B cell (primary cell): ENCODE results near the gene COA5. TPM values are rescaled to one million over a fixed set of nuclear protein-coding genes. Genes with fewer than 3 reads are reported as not detected.

ENCODE experiments used
- ATAC-seq: fragments of 200-7000 bp; cut with Tn5 transposase; one replicate; pipeline ENCODE4 v1.10.0; 2021; ENCODE audit warnings: low read depth, mild to moderate bottlenecking, moderate number of reproducible peaks, moderate library complexity
- CTCF ChIA-PET: fragments of 350-600 bp; sonication (Branson Sonifier 250); formaldehyde crosslinking; loops from one replicate; lab custom pipeline; 2021; ENCODE audit warnings: antibody characterized with exemption, inconsistent platforms; lab: Charles Lee
- POLR2A ChIA-PET: fragments of 350-600 bp; sonication (Branson Sonifier 250); formaldehyde crosslinking; loops from one replicate; lab custom pipeline; 2021; ENCODE audit warnings: antibody characterized with exemption; lab: Charles Lee
- DNase-seq: peaks from one replicate; pipeline ENCODE4 v3.0.0; 2013
- H2AFZ ChIP-seq: 2 replicates; pipeline ENCODE4 v1.6.1; 2012; ENCODE audit warnings: mild to moderate bottlenecking, low read depth, low read length; ENCODE audit not compliant: insufficient read depth, poor library complexity, severe bottlenecking
- H3K27ac ChIP-seq, 2 donors: 1 replicate in 1 of 2; 2 replicates in 1 of 2; pipeline ENCODE4 v1.5.1; 2012 to 2013; ENCODE audit warnings: low read length in 2 of 2, mild to moderate bottlenecking in 2 of 2, moderate library complexity in 1 of 2
- H3K27me3 ChIP-seq, 4 experiments: fragments of 200-600 bp in 1 of 4; sonication (generic) in 1 of 4; replicated peaks in 1 of 4; 1 replicate in 2 of 4; 2 replicates in 2 of 4; pipeline versions ENCODE4 v1.6.1 to v1.7.0; 2013 to 2016; ENCODE audit warnings: low read length in 3 of 4, mild to moderate bottlenecking in 2 of 4, mixed read lengths in 1 of 4, moderate library complexity in 1 of 4; ENCODE audit not compliant: insufficient read depth in 4 of 4, control insufficient read depth in 3 of 4; ENCODE audit errors: control extremely low read depth in 1 of 4
- H3K36me3 ChIP-seq, 2 experiments: replicated peaks in 1 of 2; 1 replicate in 1 of 2; 2 replicates in 1 of 2; pipeline versions ENCODE4 v1.6.1 to v1.7.1; 2013; ENCODE audit warnings: low read length in 1 of 2; ENCODE audit not compliant: insufficient read depth in 2 of 2, control insufficient read depth in 1 of 2; ENCODE audit errors: control extremely low read depth in 1 of 2, extremely low read depth in 1 of 2
- H3K4me1 ChIP-seq, 2 donors: fragments of 200-600 bp in 1 of 2; sonication (generic) in 1 of 2; 1 replicate in 1 of 2; 2 replicates in 1 of 2; pipeline versions ENCODE4 v1.5.1 to v1.6.1; 2013 to 2017; ENCODE audit warnings: low read length in 2 of 2; ENCODE audit not compliant: control insufficient read depth in 2 of 2, insufficient read depth in 2 of 2
- H3K4me2 ChIP-seq: replicated peaks from 2 replicates; pipeline ENCODE3; 2012; ENCODE audit warnings: mild to moderate bottlenecking, low read depth, low read length; ENCODE audit not compliant: poor library complexity, severe bottlenecking
- H3K4me3 ChIP-seq, 5 experiments: fragments of 200-600 bp in 1 of 5; sonication (generic) in 1 of 5; 1 replicate in 3 of 5; 2 replicates in 2 of 5; pipeline versions ENCODE4 v1.5.1 to v1.7.0; 2011 to 2016; ENCODE audit warnings: low read length in 4 of 5, mild to moderate bottlenecking in 4 of 5, low read depth in 2 of 5, control low read depth in 1 of 5, moderate library complexity in 1 of 5; ENCODE audit not compliant: insufficient read depth in 1 of 5; ENCODE audit errors: control extremely low read depth in 1 of 5, extremely low read depth in 1 of 5
- H3K79me2 ChIP-seq: fragments of 200-600 bp; sonication (generic); one replicate; pipeline ENCODE4 v1.6.0; 2016; ENCODE audit warnings: low read length; ENCODE audit not compliant: control insufficient read depth, insufficient read depth
- H3K9ac ChIP-seq: fragments of 200-600 bp; sonication (generic); 2 replicates; pipeline ENCODE4 v1.6.1; 2017; ENCODE audit warnings: mild to moderate bottlenecking, low read length, moderate library complexity
- H3K9me3 ChIP-seq, 3 donors: one replicate each; pipeline versions ENCODE4 v1.6.1 to v1.7.1; 2013; ENCODE audit warnings: low read length in 2 of 3; ENCODE audit not compliant: control insufficient read depth in 2 of 3, insufficient read depth in 1 of 3; ENCODE audit errors: control extremely low read depth in 1 of 3
- H4K20me1 ChIP-seq: 2 replicates; pipeline ENCODE4 v1.6.0; 2012; ENCODE audit warnings: mild to moderate bottlenecking, low read length; ENCODE audit not compliant: insufficient read depth, control insufficient read depth, poor library complexity, severe bottlenecking
- H3K27ac Mint-ChIP-seq: one replicate; pipeline ENCODE4 v1.8.0; 2021; ENCODE audit warnings: mixed read lengths
- H3K27me3 Mint-ChIP-seq: one replicate; pipeline ENCODE4 v1.8.0; 2021; ENCODE audit warnings: mixed read lengths
- H3K4me1 Mint-ChIP-seq: one replicate; pipeline ENCODE4 v1.8.0; 2021; ENCODE audit warnings: mixed read lengths
- H3K4me3 Mint-ChIP-seq: one replicate; pipeline ENCODE4 v1.8.0; 2021; ENCODE audit warnings: mixed read lengths
- H3K9me3 Mint-ChIP-seq: one replicate; pipeline ENCODE4 v1.8.0; 2022; ENCODE audit warnings: mixed read lengths; ENCODE audit not compliant: insufficient read depth
- EZH2 ChIP-seq: IDR thresholded peaks from 2 replicates; pipeline ENCODE4 v1.6.1; 2012; ENCODE audit warnings: borderline replicate concordance, low read depth, mild to moderate bottlenecking, moderate library complexity, low read length; ENCODE audit not compliant: insufficient read depth, poor library complexity, severe bottlenecking
- WGBS: methylation state at CpG from one replicate; pipeline ENCODE4 v1.1.5; 2013; ENCODE audit warnings: missing lambda C conversion rate; ENCODE audit not compliant: insufficient coverage; 5-methylcytosine and 5-hydroxymethylcytosine counted together
- intact Hi-C: fragments of 100-400 bp; cut with micrococcal nuclease; formaldehyde crosslinking; loops from one replicate; pipeline ENCODE4 v1.10.0; 2022
- polyA plus RNA-seq: library from polyadenylated mRNA; depleted of rRNA; stranded (reverse); fragments of >200 nt; gene quantifications from 2 replicates; pipeline ENCODE4 v1.2.3, GENCODE V29; 2012
- total RNA-seq, 2 donors: library from RNA; stranded (reverse); fragments of 120-200 nt in 1 of 2; gene quantifications; 1 replicate in 1 of 2; 2 replicates in 1 of 2; pipeline versions ENCODE4 v1.2.3 to v1.2.4, GENCODE V29; 2013 to 2022
- TF ChIP-seq, protein P1 (sequence below): fragments of 200-600 bp; IDR thresholded peaks from one replicate; pipeline ENCODE4 v1.8.0; 2022; ENCODE audit warnings: antibody characterized with exemption, mild to moderate bottlenecking

The COA5 gene
- total and polyA plus RNA-seq, 2 donors (not counting 1 experiment from before 2014, with no cell fraction given), result 23.2 to 46.9 TPM

DNA sequence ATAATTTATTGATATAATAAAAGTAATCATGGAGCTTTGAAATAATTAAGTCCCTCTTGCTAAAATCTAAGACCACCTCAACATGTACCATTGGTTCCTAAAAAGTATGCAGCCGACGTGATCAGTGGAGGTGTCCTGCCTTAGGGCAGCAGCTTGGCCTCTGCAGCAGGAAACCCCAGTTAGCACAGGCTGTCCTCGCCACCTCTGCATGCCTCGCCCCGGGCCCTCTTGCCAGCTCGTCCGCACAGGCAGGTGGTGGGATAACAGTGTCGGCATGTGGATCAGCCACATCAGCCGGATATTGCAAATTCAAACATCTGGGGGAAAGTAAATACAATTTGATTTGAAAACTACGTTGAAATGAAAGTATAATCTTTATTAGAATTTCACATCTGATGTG lies 22.9 kb downstream of the COA5 start:
- intact Hi-C loops, result no loop called here
- DNase-seq (no peak), ATAC-seq (no peak)
- H3K27ac ChIP-seq, result no peak overlapping the region
- ChIA-PET POLR2A (interaction anchor here (0.6 kb wide), 1 partner anchor 11 kb away, joined by 6 read pairs; no protein-coding TSS in a partner anchor), CTCF (interaction anchor here (1.3 kb wide), 1 partner anchor 11 kb away, joined by 3 read pairs; no protein-coding TSS in a partner anchor)
- peaks cover 6 to 7% of the 10 kb centered on the region in 2 donors for H3K4me1 ChIP-seq
- Mint-ChIP-seq H3K27ac (no peak overlapping the region), H3K9me3 (no peaks in the 10 kb centered on the region), H3K4me1 (peaks cover 10% of the 10 kb centered on the region), H3K27me3 (no peaks in the 10 kb centered on the region), H3K4me3 (no peak overlapping the region)
- H4K20me1 ChIP-seq, result no peaks in the 10 kb centered on the region
- H3K9me3 ChIP-seq, result no peaks in the 10 kb centered on the region
- no peaks in the 10 kb centered on the region for H3K27me3 ChIP-seq
- H3K4me2 ChIP-seq, result no peak overlapping the region
- H3K9ac ChIP-seq, result no peak overlapping the region
- H2AFZ ChIP-seq, result no peak overlapping the region
- no peaks in the 10 kb centered on the region for H3K79me2 ChIP-seq
- 98% methylated on average over 8 of the region's 10 CpGs for WGBS
- peaks cover 0 to 20% of the 10 kb centered on the region in 2 experiments for H3K36me3 ChIP-seq
- H3K4me3 ChIP-seq, result no peak overlapping the region
- TF ChIP-seq, protein P1, sequence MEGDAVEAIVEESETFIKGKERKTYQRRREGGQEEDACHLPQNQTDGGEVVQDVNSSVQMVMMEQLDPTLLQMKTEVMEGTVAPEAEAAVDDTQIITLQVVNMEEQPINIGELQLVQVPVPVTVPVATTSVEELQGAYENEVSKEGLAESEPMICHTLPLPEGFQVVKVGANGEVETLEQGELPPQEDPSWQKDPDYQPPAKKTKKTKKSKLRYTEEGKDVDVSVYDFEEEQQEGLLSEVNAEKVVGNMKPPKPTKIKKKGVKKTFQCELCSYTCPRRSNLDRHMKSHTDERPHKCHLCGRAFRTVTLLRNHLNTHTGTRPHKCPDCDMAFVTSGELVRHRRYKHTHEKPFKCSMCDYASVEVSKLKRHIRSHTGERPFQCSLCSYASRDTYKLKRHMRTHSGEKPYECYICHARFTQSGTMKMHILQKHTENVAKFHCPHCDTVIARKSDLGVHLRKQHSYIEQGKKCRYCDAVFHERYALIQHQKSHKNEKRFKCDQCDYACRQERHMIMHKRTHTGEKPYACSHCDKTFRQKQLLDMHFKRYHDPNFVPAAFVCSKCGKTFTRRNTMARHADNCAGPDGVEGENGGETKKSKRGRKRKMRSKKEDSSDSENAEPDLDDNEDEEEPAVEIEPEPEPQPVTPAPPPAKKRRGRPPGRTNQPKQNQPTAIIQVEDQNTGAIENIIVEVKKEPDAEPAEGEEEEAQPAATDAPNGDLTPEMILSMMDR, result no peak

DNA sequence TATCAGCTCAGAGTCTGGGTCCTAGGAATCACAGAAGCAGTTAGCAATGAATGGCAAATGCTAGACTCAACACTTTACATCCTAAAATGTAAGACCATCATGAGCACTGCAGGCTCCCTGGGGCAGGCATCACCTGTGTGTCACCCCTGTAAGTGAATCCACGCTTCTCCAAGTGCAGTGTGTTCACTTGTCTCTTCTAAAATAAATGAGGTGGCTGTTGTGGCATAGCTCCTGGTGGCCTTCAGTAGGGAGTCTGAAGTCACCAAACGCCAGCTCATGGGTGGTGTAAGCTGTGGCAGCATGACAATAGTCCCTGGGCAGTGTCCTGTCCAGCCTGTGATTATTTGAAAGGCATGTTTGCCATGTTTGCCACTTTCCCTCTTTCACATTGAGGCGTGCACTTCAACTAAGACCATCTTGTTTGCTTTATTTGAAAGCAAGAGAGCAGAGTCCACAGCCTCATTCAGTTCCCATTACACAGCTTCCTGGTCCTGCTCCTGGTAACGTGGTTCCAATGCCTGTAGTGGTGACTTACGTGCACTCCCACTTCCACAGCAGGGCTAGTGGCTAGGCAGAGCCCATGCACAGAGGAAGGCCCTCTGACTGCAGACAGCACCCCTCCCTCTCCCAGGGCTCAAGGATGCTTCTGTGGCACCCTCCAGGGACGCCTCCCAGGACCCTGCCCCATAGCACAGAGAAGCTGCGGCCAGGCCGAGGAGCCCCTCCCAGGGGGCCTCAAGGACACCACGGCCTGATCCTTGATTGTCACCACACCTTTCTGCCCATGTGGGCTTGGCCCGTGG lies 24.3 kb downstream of the COA5 start:
- H3K36me3 ChIP-seq, result peaks cover 0 to 20% of the 10 kb centered on the region in 2 experiments
- H3K9me3 Mint-ChIP-seq, result no peaks in the 10 kb centered on the region
- H3K79me2 ChIP-seq, result no peaks in the 10 kb centered on the region
- 96% methylated on average over 10 of the region's 10 CpGs for WGBS
- TF ChIP-seq, protein P1, result no peak
- TF ChIP-seq EZH2, result no peak
- intact Hi-C loops, result no loop called here
- DNase-seq, result no peak
- no peaks in the 10 kb centered on the region for H3K9me3 ChIP-seq
- peaks cover 10% of the 10 kb centered on the region for H3K4me1 Mint-ChIP-seq
- H2AFZ ChIP-seq, result no peak overlapping the region
- no peak overlapping the region for H3K27ac Mint-ChIP-seq
- no peak for ATAC-seq
- no peaks in the 10 kb centered on the region for H3K27me3 ChIP-seq
- POLR2A ChIA-PET, result no interaction called here
- no peak overlapping the region for H3K27ac ChIP-seq
- CTCF ChIA-PET, result interaction anchor here (1.5 kb wide), 1 partner anchor 11 kb away, joined by 4 read pairs; no protein-coding TSS in a partner anchor
- H4K20me1 ChIP-seq, result no peaks in the 10 kb centered on the region
- no peak overlapping the region for H3K9ac ChIP-seq
- no peaks in the 10 kb centered on the region for H3K27me3 Mint-ChIP-seq
- no peak overlapping the region for H3K4me3 Mint-ChIP-seq
- no peak overlapping the region for H3K4me2 ChIP-seq
- H3K4me1 ChIP-seq, result peaks cover 6 to 10% of the 10 kb centered on the region in 2 donors
- no peak overlapping the region for H3K4me3 ChIP-seq
